Measurements from ENCODE around the gene CRYBB2.
"Not testable (repeated sequence)": the region's sequence is repeated elsewhere in the genome, so short reads cannot be mapped to it uniquely, and the experiment has no call there.

The CRYBB2 gene

DNA sequence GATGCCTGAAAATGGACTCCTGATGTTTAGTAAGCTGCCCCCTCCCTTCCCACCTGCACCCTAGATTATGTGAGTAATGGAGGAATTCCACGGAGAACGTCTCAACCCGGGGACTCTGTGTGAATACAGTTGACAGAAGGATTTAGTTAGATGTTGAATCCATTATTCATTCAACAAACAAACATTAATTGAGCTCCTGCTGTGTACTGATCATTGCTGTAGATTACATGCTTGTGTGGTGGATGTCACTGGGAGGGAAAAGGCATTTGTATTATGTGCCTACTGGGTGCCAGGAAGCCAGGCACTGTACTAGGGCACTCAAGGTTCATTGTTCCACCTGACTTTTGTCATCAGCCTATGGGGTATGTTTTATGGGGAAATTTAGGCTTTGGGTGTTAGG, 42.6 kb upstream of the CRYBB2 start:
- no peak for DNase-seq (ENCODE audit: low read depth)
- H3K4me3 ChIP-seq (ENCODE audit: low read depth, low read length) = no peak overlapping the region
- TF ChIP-seq, protein P1, sequence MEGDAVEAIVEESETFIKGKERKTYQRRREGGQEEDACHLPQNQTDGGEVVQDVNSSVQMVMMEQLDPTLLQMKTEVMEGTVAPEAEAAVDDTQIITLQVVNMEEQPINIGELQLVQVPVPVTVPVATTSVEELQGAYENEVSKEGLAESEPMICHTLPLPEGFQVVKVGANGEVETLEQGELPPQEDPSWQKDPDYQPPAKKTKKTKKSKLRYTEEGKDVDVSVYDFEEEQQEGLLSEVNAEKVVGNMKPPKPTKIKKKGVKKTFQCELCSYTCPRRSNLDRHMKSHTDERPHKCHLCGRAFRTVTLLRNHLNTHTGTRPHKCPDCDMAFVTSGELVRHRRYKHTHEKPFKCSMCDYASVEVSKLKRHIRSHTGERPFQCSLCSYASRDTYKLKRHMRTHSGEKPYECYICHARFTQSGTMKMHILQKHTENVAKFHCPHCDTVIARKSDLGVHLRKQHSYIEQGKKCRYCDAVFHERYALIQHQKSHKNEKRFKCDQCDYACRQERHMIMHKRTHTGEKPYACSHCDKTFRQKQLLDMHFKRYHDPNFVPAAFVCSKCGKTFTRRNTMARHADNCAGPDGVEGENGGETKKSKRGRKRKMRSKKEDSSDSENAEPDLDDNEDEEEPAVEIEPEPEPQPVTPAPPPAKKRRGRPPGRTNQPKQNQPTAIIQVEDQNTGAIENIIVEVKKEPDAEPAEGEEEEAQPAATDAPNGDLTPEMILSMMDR (IDR thresholded peaks at IDR 0.05; ENCODE audit: control insufficient read depth, extremely low read depth, insufficient read depth) = no peak

DNA sequence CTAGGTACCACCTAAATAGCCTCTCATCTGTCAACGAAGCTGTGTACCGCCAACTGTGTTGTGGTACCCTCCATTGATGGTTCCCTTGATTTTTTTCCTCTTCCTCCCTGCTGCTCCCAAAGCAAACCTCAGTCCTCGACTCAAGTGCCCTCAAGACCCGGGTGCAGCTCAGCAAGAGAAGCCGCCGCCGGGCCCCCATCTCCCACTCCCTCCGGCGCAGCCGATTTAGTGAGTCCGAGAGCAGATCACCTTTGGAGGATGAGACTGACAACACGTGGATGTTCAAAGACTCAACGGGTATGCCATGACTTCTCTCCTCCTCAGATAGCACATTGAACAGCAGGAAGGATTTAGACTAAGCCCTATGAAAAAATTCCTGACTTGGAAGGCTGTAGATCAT, 42.2 kb upstream of the CRYBB2 start:
- TF ChIP-seq, protein P1 (IDR thresholded peaks at IDR 0.05; ENCODE audit: control insufficient read depth, extremely low read depth, insufficient read depth) = no peak
- DNase-seq (ENCODE audit: low read depth) = no peak
- H3K4me3 ChIP-seq (ENCODE audit: low read depth, low read length) = no peak overlapping the region

DNA sequence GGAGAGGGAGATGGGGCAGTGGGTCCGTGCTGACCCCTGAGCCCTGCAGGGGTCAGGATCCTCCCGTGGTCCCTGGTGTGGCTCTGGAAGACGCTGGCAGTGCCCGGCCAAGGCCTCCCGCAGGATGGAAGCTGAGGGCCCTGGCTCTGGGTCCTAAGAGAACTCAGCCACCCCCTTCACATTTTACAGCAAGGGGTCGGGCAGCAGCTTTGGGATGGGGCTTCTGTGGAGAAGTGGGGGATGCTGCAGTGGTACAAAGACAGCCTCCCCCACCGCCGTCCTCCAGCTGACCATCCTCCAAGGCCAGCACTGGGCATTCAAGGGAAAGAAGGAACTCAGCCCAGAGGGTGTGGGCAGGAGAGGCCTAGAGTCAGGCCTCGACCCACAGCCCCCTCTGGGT, 41.5 kb upstream of the CRYBB2 start:
- no peak overlapping the region for H3K4me3 ChIP-seq (ENCODE audit: low read depth, low read length)
- DNase-seq (ENCODE audit: low read depth) = no peak

DNA sequence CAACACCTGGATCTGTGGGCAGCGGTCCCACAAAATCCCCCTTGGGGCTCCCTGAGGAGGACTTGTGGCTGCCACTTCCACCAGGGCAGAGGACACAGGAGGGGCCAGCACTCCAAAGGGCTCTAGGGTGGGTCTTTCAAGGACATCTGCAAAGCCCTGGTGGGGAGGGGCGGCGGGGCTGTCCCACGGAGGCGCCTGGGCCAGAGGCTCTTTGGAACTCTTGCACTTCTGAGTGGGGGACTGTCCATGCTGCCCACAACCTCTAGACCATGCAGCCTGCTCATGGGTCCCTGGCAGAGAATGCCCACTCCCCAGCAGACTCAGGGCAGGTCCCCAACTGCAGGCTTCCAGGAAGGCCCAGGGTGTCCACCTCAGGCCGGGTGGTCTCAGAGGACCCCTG, 41.1 kb upstream of the CRYBB2 start:
- H3K4me3 ChIP-seq (ENCODE audit: low read depth, low read length); DNase-seq (ENCODE audit: low read depth): not testable (repeated sequence)

More for the DNA sequence above, 41.5 kb upstream of the CRYBB2 start:
- TF ChIP-seq, protein P1 (IDR thresholded peaks at IDR 0.05; ENCODE audit: control insufficient read depth, extremely low read depth, insufficient read depth) = no peak

DNA sequence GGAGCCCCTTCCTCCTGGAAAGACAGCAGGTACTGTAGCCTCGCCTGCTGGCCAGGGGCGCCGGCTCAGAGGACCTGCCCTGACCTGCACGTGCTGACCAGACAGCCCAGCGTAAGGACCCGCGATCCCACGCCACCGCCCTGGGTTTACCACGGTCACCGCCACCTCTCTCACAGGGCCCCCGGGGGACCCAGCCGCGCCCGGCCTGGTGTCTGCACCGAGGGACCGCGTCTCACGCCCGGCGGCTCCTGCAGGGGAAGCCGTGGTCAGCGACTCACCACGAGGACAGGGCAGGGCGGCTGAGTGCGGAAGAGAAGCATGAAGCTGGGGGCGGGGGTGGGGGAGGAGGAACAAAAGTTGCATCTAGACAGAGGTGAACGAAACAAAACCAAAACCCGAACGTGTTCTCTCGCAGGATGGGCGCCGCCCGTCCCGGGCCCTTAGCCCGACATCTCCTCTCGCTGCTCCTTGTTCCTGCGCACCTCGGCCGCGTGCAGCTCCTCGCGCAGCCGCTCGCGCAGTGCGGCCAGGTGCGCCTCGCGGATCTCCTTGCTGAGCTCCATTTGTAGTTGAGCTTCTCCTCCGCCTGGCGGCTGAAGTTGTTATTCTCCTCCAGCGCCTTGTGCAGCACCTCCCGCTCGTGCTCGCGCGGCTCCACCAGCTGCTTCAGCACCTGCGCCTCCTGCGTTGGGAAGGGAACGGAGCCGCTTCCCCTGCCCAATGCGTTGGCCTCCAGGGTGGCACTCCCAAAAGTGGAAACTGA, 40.4 kb upstream of the CRYBB2 start:
- H3K4me3 ChIP-seq (ENCODE audit: low read depth, low read length); DNase-seq (ENCODE audit: low read depth): not testable (repeated sequence)

DNA sequence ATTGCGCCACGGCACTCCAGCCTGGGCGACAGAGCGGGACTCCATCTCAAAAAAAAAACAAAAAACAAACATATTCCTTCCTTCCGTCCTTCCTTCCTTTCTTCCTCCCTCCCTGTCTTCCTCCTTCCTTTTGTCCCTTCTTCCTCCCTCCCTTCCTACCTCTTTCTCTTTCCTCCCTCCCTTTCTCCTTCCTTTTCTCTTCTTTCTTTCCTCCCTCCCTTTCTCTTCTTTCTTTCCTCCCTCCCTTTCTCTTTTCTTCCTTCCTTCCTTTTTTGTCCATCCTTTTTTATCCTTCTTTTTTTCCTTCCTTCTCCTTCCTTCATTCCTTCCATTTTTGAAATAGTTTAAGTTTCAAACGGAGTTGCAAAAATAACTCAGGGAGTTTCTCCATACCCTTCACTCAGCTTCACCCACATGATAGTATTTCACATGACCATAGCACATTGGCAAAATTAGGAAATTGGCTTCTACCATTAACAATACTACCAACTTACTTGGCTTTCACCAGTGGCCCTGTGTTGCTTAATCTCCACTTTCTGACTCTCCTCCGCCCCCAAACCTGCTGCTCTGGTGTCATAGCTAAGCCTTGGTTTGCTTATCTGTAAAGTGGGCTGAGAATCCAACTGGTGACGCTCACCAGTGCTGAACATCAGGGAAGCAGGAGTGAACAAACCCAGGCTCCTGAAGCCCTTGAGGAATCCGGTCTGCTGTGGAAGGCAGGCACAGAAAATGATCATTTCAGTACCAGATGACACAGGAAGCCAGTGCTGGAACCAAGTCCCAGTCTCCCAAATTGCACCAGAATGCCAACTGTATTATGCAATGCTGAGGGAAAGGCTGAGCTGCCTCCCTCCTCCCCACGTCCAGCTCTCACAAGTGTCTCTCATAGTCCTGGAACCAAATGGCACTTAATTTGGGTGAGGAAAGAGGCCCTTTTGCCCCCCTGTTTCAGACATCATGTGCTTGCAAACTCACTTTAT, 37.0 kb upstream of the CRYBB2 start:
- TF ChIP-seq, protein P1 (IDR thresholded peaks at IDR 0.05; ENCODE audit: control insufficient read depth, extremely low read depth, insufficient read depth) = no peak
- H3K4me3 ChIP-seq (ENCODE audit: low read depth, low read length) = no peak overlapping the region
- DNase-seq (ENCODE audit: low read depth) = no peak

DNA sequence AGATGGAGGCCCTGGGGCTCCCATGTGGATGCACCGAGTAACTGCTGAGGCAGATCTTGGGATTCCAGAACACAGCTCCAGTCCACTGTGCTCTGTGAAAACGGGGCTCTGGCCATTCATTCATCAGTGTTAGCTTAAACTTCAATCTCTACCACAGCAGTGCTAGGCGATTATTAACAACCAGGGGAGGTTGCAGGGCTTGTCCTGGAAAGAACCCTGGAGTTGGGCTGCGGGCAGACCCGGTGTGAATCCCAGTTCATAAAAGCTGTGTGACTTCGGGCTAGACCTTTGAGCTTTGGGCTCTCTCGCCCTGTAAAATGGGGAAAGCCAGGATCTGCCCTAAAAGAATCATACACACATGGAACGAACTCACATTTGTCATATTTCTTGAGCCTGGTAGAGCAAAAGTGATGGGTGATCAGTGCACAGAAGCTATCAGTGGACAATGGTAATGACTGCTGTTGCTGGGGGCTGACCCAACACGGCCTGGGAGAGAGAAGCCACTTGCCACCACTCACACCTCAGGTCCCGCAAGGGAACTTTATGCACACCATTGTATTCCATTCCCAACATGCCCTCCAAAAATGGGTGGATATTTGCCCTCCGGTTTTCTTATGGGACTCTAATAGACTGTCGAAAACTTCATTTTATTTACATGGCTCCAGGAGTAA, 35.4 kb upstream of the CRYBB2 start:
- no peak overlapping the region for H3K4me3 ChIP-seq (ENCODE audit: low read depth, low read length)
- no peak for DNase-seq (ENCODE audit: low read depth)
- TF ChIP-seq, protein P1 (IDR thresholded peaks at IDR 0.05; ENCODE audit: control insufficient read depth, extremely low read depth, insufficient read depth) = no peak

Data from LNCaP clone FGC (cell line).